GM18858 (cell line): Measurements from ENCODE around the gene ARID1B.

Source experiments
- ATAC-seq: cut with Tn5 transposase; IDR thresholded peaks from one replicate; pipeline ENCODE4 v1.9.1; 2021; ENCODE audit not compliant: unreplicated experiment

The ARID1B gene

GRCh38 chr6:156900292-156900691, 123.1 kb downstream of the ARID1B start:
- ATAC-seq: no peak

GRCh38 chr6:156901309-156902019, 124.3 kb downstream of the ARID1B start:
- ATAC-seq: no peak

GRCh38 chr6:156902782-156903181, 125.6 kb downstream of the ARID1B start:
- ATAC-seq: no peak

GRCh38 chr6:156904176-156904967, 127.2 kb downstream of the ARID1B start:
- ATAC-seq: no peak

- ATAC-seq: no peak
Measured at GRCh38 chr6:156905801-156906200, 128.6 kb downstream of the ARID1B start.

- no peak for ATAC-seq
Measured at GRCh38 chr6:156906451-156906850, 129.3 kb downstream of the ARID1B start.

- no peak for ATAC-seq
Measured at GRCh38 chr6:156909212-156910010, 132.2 kb downstream of the ARID1B start.

GRCh38 chr6:156910011-156910334, 132.8 kb downstream of the ARID1B start:
- ATAC-seq: no peak

GRCh38 chr6:156910938-156911337, 133.8 kb downstream of the ARID1B start:
- ATAC-seq: no peak

GRCh38 chr6:156911581-156911980, 134.4 kb downstream of the ARID1B start:
- no peak for ATAC-seq

GRCh38 chr6:156912431-156912830, 135.3 kb downstream of the ARID1B start:
- no peak for ATAC-seq

GRCh38 chr6:156914181-156914580, 137.0 kb downstream of the ARID1B start:
- ATAC-seq: no peak

- ATAC-seq: no peak
Measured at GRCh38 chr6:156916130-156916801, 139.1 kb downstream of the ARID1B start.

- ATAC-seq: peak; percentile 51
Measured at GRCh38 chr6:156917213-156917612, 140.0 kb downstream of the ARID1B start.

GRCh38 chr6:156918647-156919046, 141.5 kb downstream of the ARID1B start:
- ATAC-seq: no peak

GRCh38 chr6:156919370-156919769, 142.2 kb downstream of the ARID1B start:
- ATAC-seq: no peak

- no peak for ATAC-seq
Measured at GRCh38 chr6:156919814-156920369, 142.7 kb downstream of the ARID1B start.

GRCh38 chr6:156924246-156924645, 147.1 kb downstream of the ARID1B start:
- no peak for ATAC-seq

GRCh38 chr6:156925026-156925425, 147.8 kb downstream of the ARID1B start:
- no peak for ATAC-seq

- peak; percentile 59 for ATAC-seq
Measured at GRCh38 chr6:156925718-156926607, 148.8 kb downstream of the ARID1B start.
